OCI-LY7 (cell line): ENCODE data around the gene KANSL1. TPM values are rescaled to one million over a fixed set of nuclear protein-coding genes. Genes with fewer than 3 reads are reported as not detected.

ENCODE experiments used
- BruUV-seq: library from RNA; stranded (reverse); fragments of 400-500 nt; replicated peaks from 2 replicates; lab custom pipeline; 2021; lab: Mats Ljungman, UMichigan
- CTCF ChIA-PET: fragments of 300-600 bp; sonication (Branson Sonifier 250); formaldehyde crosslinking; loops from one replicate; lab custom pipeline; 2022; ENCODE audit warnings: antibody characterized with exemption; ENCODE audit not compliant: unreplicated experiment; lab: Charles Lee
- POLR2A ChIA-PET: fragments of 300-600 bp; sonication (Branson Sonifier 250); formaldehyde crosslinking; loops from one replicate; lab custom pipeline; 2022; ENCODE audit warnings: antibody characterized with exemption; lab: Charles Lee
- DNase-seq: peaks from one replicate; pipeline ENCODE4 v3.0.0-alpha.2; 2015; ENCODE audit warnings: low spot score
- H2AFZ ChIP-seq: fragments of 200-600 bp; sonication (generic), shearing (Covaris generic); 2 replicates; pipeline ENCODE4 v1.6.1; 2014; ENCODE audit warnings: mild to moderate bottlenecking, antibody characterized with exemption, low read length, moderate library complexity
- H3K27ac ChIP-seq: fragments of 200-600 bp; sonication (generic); 2 replicates; pipeline ENCODE4 v1.5.1; 2014; ENCODE audit warnings: mixed run types, low read depth, mild to moderate bottlenecking, moderate library complexity, low read length, inconsistent platforms; ENCODE audit not compliant: poor library complexity, severe bottlenecking
- H3K36me3 ChIP-seq: fragments of 200-600 bp; sonication (generic); 2 replicates; pipeline ENCODE4 v1.6.1; 2014; ENCODE audit warnings: mild to moderate bottlenecking, antibody characterized with exemption, low read length, moderate library complexity, mixed read lengths; ENCODE audit not compliant: insufficient read depth
- H3K4me1 ChIP-seq: fragments of 200-600 bp; sonication (generic); 2 replicates; pipeline ENCODE4 v1.5.1; 2014; ENCODE audit warnings: mild to moderate bottlenecking, low read length; ENCODE audit not compliant: insufficient read depth, poor library complexity, severe bottlenecking
- H3K4me2 ChIP-seq: fragments of 200-600 bp; sonication (generic); 2 replicates; pipeline ENCODE4 v1.6.1; 2014; ENCODE audit warnings: mild to moderate bottlenecking, low read length
- H3K4me3 ChIP-seq: fragments of 200-600 bp; sonication (generic); 2 replicates; pipeline ENCODE4 v1.5.1; 2014; ENCODE audit warnings: mild to moderate bottlenecking, low read depth, low read length; ENCODE audit not compliant: poor library complexity, severe bottlenecking
- H3K79me2 ChIP-seq: fragments of 200-600 bp; sonication (generic); 2 replicates; pipeline ENCODE4 v1.6.1; 2016; ENCODE audit warnings: low read depth, mild to moderate bottlenecking, low read length, moderate library complexity, mixed read lengths; ENCODE audit not compliant: insufficient read depth
- H3K9me2 ChIP-seq: fragments of 200-600 bp; sonication (generic); 2 replicates; pipeline ENCODE4 v1.6.1; 2016; ENCODE audit warnings: mild to moderate bottlenecking, low read length, mixed read lengths; ENCODE audit not compliant: insufficient read depth
- H3K9me3 ChIP-seq: fragments of 200-600 bp; sonication (generic); 2 replicates; pipeline ENCODE4 v1.6.1; 2014; ENCODE audit warnings: mild to moderate bottlenecking, mixed run types, low read length, mixed read lengths
- H4K20me1 ChIP-seq: fragments of 200-600 bp; sonication (generic); 2 replicates; pipeline ENCODE4 v1.6.1; 2014; ENCODE audit warnings: mild to moderate bottlenecking, antibody characterized with exemption, low read length, moderate library complexity, mixed read lengths; ENCODE audit not compliant: insufficient read depth
- CTCF ChIP-seq: fragments of 200-600 bp; sonication (generic); conservative IDR thresholded peaks from 2 replicates; pipeline ENCODE4 v1.5.1; 2014; ENCODE audit warnings: mild to moderate bottlenecking, antibody characterized with exemption, low read length, moderate library complexity, mixed read lengths
- EZH2phosphoT487 ChIP-seq: fragments of 200-600 bp; sonication (generic); IDR thresholded peaks from 2 replicates; pipeline ENCODE4 v1.6.1; 2018; ENCODE audit warnings: low read depth, borderline replicate concordance, mild to moderate bottlenecking, mixed run types, antibody characterized with exemption, low read length, moderate library complexity, mixed read lengths
- intact Hi-C: fragments of 100-400 bp; cut with micrococcal nuclease; formaldehyde crosslinking; loops from one replicate; pipeline ENCODE4 v1.10.0; 2022; ENCODE audit not compliant: unreplicated experiment
- total RNA-seq, 2 experiments: library from RNA; depleted of rRNA in 1 of 2; stranded (reverse); fragments of >200 nt in 1 of 2; shearing (Covaris generic) in 1 of 2; gene quantifications; 2 replicates each; pipeline ENCODE4 v1.2.3, GENCODE V29; 2014 to 2022

Gene KANSL1
- total RNA-seq, 2 experiments from 2014 or later, result 96.9 to 129 TPM

DNA sequence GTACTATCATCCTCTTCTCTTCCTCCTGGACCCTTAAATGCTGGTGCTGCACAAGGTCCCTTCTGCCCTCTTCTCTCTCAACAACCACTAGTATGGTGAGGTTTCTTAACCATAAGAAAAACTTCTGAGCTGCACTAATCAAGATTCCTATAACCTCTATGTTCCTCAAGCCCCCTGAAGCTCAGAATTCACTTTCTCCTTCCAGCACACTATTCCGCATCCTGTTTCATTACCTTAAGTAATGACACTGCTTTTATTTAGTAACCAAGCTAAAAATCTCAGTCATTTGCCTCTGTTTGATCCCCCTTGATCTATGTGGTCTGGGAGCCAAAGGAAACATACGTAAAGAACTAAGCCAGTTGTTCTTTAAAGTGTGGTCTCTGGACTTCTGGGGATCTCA is 20.1 kb downstream of the KANSL1 start:
- intact Hi-C loops, result no loop called here
- TF ChIP-seq CTCF (no peak), EZH2phosphoT487 (no peak)
- Histone ChIP-seq H3K9me2 (no peaks in the 10 kb centered on the region), H4K20me1 (peaks cover 45% of the 10 kb centered on the region), H3K4me3 (no peak overlapping the region), H2AFZ (no peak overlapping the region), H3K9me3 (no peaks in the 10 kb centered on the region), H3K79me2 (peaks cover 100% of the 10 kb centered on the region), H3K36me3 (peaks cover 53% of the 10 kb centered on the region), H3K4me1 (peaks cover 24% of the 10 kb centered on the region), H3K27ac (no peak overlapping the region), H3K4me2 (no peak overlapping the region)
- CTCF ChIA-PET, result no interaction called here
- DNase-seq, result no peak
- POLR2A ChIA-PET, result interaction anchor here (0.6 to 1.6 kb wide), 3 partner anchors 10 to 16 kb away, joined by 3 to 7 read pairs (median 3); no protein-coding TSS in a partner anchor
- no TSS peak for BruUV-seq

DNA sequence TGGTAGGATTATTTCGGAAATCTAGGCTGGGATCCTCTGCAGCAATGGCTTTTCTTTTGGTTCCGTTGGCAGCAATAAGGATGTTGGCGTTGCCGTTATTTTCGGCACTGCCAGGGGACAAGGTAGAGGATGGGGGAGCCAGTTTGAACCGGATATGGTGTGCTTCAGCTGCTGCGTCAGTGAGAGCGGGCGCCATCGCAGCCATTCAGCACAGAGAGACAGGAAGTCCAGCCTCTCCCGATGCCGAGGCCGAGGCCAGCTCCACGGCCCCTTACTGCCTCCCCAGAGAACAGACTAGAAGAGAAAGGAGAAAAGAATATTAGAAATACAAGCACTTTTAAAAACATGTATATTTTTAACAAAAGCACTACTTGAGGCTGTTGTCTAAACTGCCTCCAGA is 21.3 kb downstream of the KANSL1 start:
- POLR2A ChIA-PET, result interaction anchor here (0.6 to 1.6 kb wide), 5 partner anchors 11 to 277 kb away, joined by 3 to 7 read pairs (median 3); no protein-coding TSS in a partner anchor

More for the DNA sequence above, 21.3 kb downstream of the KANSL1 start:
- Histone ChIP-seq H3K27ac (no peak overlapping the region), H3K36me3 (peaks cover 63% of the 10 kb centered on the region), H3K4me2 (no peak overlapping the region), H2AFZ (no peak overlapping the region), H3K4me3 (no peak overlapping the region), H3K9me3 (no peaks in the 10 kb centered on the region), H4K20me1 (peaks cover 41% of the 10 kb centered on the region), H3K79me2 (peaks cover 100% of the 10 kb centered on the region), H3K9me2 (no peaks in the 10 kb centered on the region), H3K4me1 (peaks cover 28% of the 10 kb centered on the region)
- no peak for TF ChIP-seq EZH2phosphoT487
- no peak for TF ChIP-seq CTCF
- intact Hi-C loops, result loop anchor here (2.0 kb wide), 1 partner anchor 15 kb away; no protein-coding TSS in a partner anchor
- CTCF ChIA-PET, result no interaction called here
- DNase-seq, result no peak
- BruUV-seq, result no TSS peak
